Lung (tissue), 12 donors: ENCODE results near the gene ARL4A. TPM values are rescaled to one million over a fixed set of nuclear protein-coding genes. Genes with fewer than 3 reads are reported as not detected.

ENCODE experiments used
- ATAC-seq: fragments of 200-7000 bp; cut with Tn5 transposase; one replicate; pipeline ENCODE4 v1.9.1; 2020; ENCODE audit warnings: moderate number of reproducible peaks; ENCODE audit not compliant: insufficient read depth, low FRiP score
- DNase-seq, 3 donors: peaks; one replicate each; pipeline ENCODE4 v3.0.0-alpha.2; 2013 to 2017
- H3K27ac ChIP-seq, 2 donors: one replicate each; pipeline ENCODE4 v1.5.1; 2013; ENCODE audit warnings: mild to moderate bottlenecking in 2 of 2, moderate library complexity in 2 of 2, control low read depth in 1 of 2, inconsistent platforms in 1 of 2, low read depth in 1 of 2, low read length in 1 of 2
- H3K27me3 ChIP-seq, 3 donors: one replicate each; pipeline ENCODE4 v1.5.1; 2013; ENCODE audit warnings: low read length in 2 of 3; ENCODE audit not compliant: control insufficient read depth in 3 of 3, insufficient read depth in 3 of 3
- H3K36me3 ChIP-seq, 4 donors: one replicate each; pipeline ENCODE4 v1.5.1; 2013; ENCODE audit warnings: low read length in 4 of 4, mild to moderate bottlenecking in 1 of 4, moderate library complexity in 1 of 4; ENCODE audit not compliant: control insufficient read depth in 4 of 4, insufficient read depth in 4 of 4
- H3K4me1 ChIP-seq, 5 donors: one replicate each; pipeline ENCODE4 v1.5.1; 2013; ENCODE audit warnings: low read length in 5 of 5, mild to moderate bottlenecking in 2 of 5, moderate library complexity in 1 of 5; ENCODE audit not compliant: control insufficient read depth in 5 of 5, insufficient read depth in 5 of 5
- H3K4me3 ChIP-seq: one replicate; pipeline ENCODE4 v1.5.1; 2013; ENCODE audit warnings: mild to moderate bottlenecking, control low read depth, moderate library complexity
- H3K9ac ChIP-seq, 2 donors: one replicate each; pipeline ENCODE4 v1.5.1; 2013; ENCODE audit warnings: low read length in 2 of 2, control low read depth in 1 of 2; ENCODE audit not compliant: insufficient read depth in 1 of 2
- H3K9me3 ChIP-seq, 4 donors: one replicate each; pipeline ENCODE4 v1.5.1; 2013; ENCODE audit warnings: low read length in 3 of 4, mild to moderate bottlenecking in 1 of 4, moderate library complexity in 1 of 4; ENCODE audit not compliant: control insufficient read depth in 4 of 4, insufficient read depth in 3 of 4
- WGBS, 2 donors: extraction: QIAGEN DNeasy Blood & Tissue Kit; methylation state at CpG; one replicate each; pipeline ENCODE4 v1.1.7; 2013; 5-methylcytosine and 5-hydroxymethylcytosine counted together
- polyA plus RNA-seq, 2 donors: library from polyadenylated mRNA; stranded (reverse); fragments of 200-250 nt; gene quantifications; one replicate each; pipeline ENCODE4 v1.2.1, GENCODE V29; 2013
- total RNA-seq, 2 donors: library from RNA; depleted of rRNA in 1 of 2; stranded (reverse); fragments of >200 nt in 1 of 2; gene quantifications; one replicate each; pipeline ENCODE4 v1.2.1, GENCODE V29; 2014 to 2021
- TF ChIP-seq, protein P1 (sequence below): IDR thresholded peaks from 2 replicates; pipeline ENCODE4 v1.5.1; 2012; ENCODE audit warnings: mild to moderate bottlenecking; ENCODE audit errors: control extremely low read depth, extremely low read depth
- donor health status: control.
- donor health status: control.
- donor health status: Bipolar disorder and iron deficiency.
- donor health status: healthy.
- donor health status: DM: yes; HTN: yes; CAD: no.

The ARL4A gene
- total and polyA plus RNA-seq, 4 donors: 21.4 to 34.8 (median 33.0) TPM

DNA sequence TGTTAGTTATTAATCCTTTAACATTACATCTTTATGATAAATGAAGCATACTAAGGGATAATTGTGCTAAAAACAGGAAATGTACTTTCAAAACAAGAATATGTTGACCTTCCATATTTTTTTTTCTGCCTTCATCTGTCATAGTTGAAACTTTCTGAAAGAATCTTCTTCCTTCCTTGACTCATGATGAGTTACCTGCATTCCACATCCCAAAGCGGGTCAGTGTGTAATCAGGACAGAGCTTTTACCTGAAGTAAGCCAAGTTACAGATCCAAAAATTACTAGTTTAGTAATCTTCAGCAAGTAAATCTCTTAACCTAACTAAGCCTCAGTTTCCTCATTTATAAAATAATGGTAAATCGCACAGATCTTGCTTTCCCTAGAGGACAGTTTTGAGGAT is 13.4 kb upstream of the ARL4A start:
- Histone ChIP-seq H3K9me3 (no peaks in the 10 kb centered on the region), H3K36me3 (no peaks in the 10 kb centered on the region), H3K9ac (no peak overlapping the region), H3K27ac (no peak overlapping the region), H3K4me1 (peaks cover 0 to 19% (median 0%) of the 10 kb centered on the region in 5 donors), H3K4me3 (no peak overlapping the region), H3K27me3 (no peaks in the 10 kb centered on the region)
- 94 to 98% methylated on average over 2 of the region's 2 CpGs for WGBS, 2 donors
- DNase-seq: no peak
- TF ChIP-seq, protein P1, sequence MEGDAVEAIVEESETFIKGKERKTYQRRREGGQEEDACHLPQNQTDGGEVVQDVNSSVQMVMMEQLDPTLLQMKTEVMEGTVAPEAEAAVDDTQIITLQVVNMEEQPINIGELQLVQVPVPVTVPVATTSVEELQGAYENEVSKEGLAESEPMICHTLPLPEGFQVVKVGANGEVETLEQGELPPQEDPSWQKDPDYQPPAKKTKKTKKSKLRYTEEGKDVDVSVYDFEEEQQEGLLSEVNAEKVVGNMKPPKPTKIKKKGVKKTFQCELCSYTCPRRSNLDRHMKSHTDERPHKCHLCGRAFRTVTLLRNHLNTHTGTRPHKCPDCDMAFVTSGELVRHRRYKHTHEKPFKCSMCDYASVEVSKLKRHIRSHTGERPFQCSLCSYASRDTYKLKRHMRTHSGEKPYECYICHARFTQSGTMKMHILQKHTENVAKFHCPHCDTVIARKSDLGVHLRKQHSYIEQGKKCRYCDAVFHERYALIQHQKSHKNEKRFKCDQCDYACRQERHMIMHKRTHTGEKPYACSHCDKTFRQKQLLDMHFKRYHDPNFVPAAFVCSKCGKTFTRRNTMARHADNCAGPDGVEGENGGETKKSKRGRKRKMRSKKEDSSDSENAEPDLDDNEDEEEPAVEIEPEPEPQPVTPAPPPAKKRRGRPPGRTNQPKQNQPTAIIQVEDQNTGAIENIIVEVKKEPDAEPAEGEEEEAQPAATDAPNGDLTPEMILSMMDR: no peak
- no peak for ATAC-seq

DNA sequence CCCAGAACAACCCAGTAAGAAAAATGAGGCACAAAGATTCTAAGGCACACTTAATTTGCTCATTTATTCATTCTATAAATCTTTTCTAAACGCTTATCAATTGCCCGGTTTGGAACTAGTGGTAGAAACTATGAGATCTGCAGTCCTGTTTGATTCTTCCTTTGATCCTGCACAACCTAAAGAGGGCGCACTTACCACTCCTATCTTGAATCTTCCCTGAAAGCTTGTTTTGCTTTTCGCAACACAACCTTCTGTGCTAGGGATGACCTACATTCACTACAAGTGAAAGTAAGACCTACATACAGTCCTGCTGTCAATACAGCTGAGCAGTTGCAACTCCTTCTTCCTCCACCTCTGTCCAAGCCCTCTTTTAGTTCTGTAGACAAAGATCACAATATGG is 12.6 kb upstream of the ARL4A start:
- H3K9me3 ChIP-seq: no peaks in the 10 kb centered on the region
- H3K27ac ChIP-seq: no peak overlapping the region
- H3K4me3 ChIP-seq: no peak overlapping the region
- H3K9ac ChIP-seq: no peak overlapping the region
- TF ChIP-seq, protein P1: no peak
- no peaks in the 10 kb centered on the region for H3K27me3 ChIP-seq
- ATAC-seq (peak; percentile 89), DNase-seq (no peak)
- WGBS, 2 donors: 78 to 87% methylated on average over 4 of the region's 4 CpGs
- H3K4me1 ChIP-seq: peaks cover 0 to 11% (median 0%) of the 10 kb centered on the region in 5 donors
- H3K36me3 ChIP-seq: no peaks in the 10 kb centered on the region

GRCh38 chr7:12683678-12684585 is 3.5 kb upstream of the ARL4A start:
- Histone ChIP-seq H3K9me3 (no peaks in the 10 kb centered on the region), H3K4me1 (peaks cover 0 to 12% (median 2%) of the 10 kb centered on the region in 5 donors), H3K36me3 (no peaks in the 10 kb centered on the region), H3K4me3 (no peak overlapping the region), H3K27me3 (peaks cover 0 to 3% (median 0%) of the 10 kb centered on the region in 3 donors), H3K27ac (no peak overlapping the region), H3K9ac (no peak overlapping the region)
- 70 to 83% methylated on average over 2 of the region's 2 CpGs for WGBS, 2 donors
- no peak for ATAC-seq
- peak in 2 of 3 donors; percentile 33 to 41 for DNase-seq
- TF ChIP-seq, protein P1: no peak
